ENCODE measurements around the gene IMPA2.

Gene IMPA2

DNA sequence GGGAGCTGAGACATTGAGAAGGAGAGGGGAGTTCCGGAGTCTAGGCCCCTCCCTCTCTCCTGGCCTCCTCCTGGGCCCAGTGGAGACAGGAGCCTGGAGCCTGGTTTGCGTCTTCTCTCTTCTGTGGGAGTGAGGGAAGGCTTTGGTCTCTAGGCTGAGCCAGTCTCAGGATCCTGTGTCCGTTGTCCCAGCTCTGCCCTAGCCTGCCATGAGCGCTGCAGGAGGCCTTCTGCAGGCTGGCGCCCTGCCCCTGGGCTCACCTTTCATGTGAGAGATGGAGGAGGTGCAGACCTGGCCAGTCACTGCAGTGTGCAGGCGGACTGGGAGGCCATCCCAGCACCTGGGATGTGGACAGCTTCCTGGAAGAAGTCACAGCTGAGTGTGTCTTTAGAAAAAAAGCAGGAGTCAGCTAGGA, 8.7 kb downstream of the IMPA2 start:
- H3K4me1 ChIP-seq (ENCODE audit: insufficient read depth, low read length) = no peaks in the 10 kb centered on the region
- no peak for ATAC-seq (ENCODE audit: insufficient read depth, low read depth)

GRCh38 chr18:11990539-11990938, 9.2 kb downstream of the IMPA2 start:
- Histone ChIP-seq H4K20me1 (ENCODE audit: insufficient read depth, low read length) (no peaks in the 10 kb centered on the region; the same call in 1 of the 2 replicates), H3K4me3 (ENCODE audit: low read depth in 1 of 2, low read length in 2 of 2) (no peak overlapping the region), H3K27ac (ENCODE audit: low read length) (no peak overlapping the region), H3K36me3 (ENCODE audit: insufficient read depth, low read length) (no peaks in the 10 kb centered on the region), H2AFZ (ENCODE audit: low read depth, low read length) (no peak overlapping the region), H3K9ac (ENCODE audit: low read depth, low read length) (no peak overlapping the region), H3K27me3 (ENCODE audit: insufficient read depth, low read length, poor library complexity) (no peaks in the 10 kb centered on the region), H3K4me2 (ENCODE audit: insufficient read depth, low read length) (no peak overlapping the region), H3K79me2 (ENCODE audit: insufficient read depth, low read length) (no peaks in the 10 kb centered on the region), H3K4me1 (ENCODE audit: insufficient read depth, low read length) (peaks cover 6% of the 10 kb centered on the region), H3K9me3 (ENCODE audit: insufficient read depth, low read length, severe bottlenecking) (no peaks in the 10 kb centered on the region)
- no peak for DNase-seq
- ATAC-seq (ENCODE audit: insufficient read depth, low read depth) = no peak
- no peak for TF ChIP-seq EZH2 (IDR thresholded peaks at IDR 0.05; ENCODE audit: borderline replicate concordance, low read depth, low read length, severe bottlenecking)
- TF ChIP-seq CTCF (IDR thresholded peaks at IDR 0.05; ENCODE audit: borderline replicate concordance, extremely low read depth, low read length, poor library complexity, severe bottlenecking) = no peak

More for the DNA sequence above, 8.7 kb downstream of the IMPA2 start:
- no peaks in the 10 kb centered on the region for H3K79me2 ChIP-seq (ENCODE audit: insufficient read depth, low read length)
- H3K27ac ChIP-seq (ENCODE audit: low read length) = no peak overlapping the region
- no peak overlapping the region for H3K9ac ChIP-seq (ENCODE audit: low read depth, low read length)
- no peaks in the 10 kb centered on the region for H3K9me3 ChIP-seq (ENCODE audit: insufficient read depth, low read length, severe bottlenecking)
- TF ChIP-seq CTCF (IDR thresholded peaks at IDR 0.05; ENCODE audit: borderline replicate concordance, extremely low read depth, low read length, poor library complexity, severe bottlenecking) = no peak
- TF ChIP-seq EZH2 (IDR thresholded peaks at IDR 0.05; ENCODE audit: borderline replicate concordance, low read depth, low read length, severe bottlenecking) = no peak
- H3K4me2 ChIP-seq (ENCODE audit: insufficient read depth, low read length) = no peak overlapping the region
- no peak overlapping the region for H3K4me3 ChIP-seq (ENCODE audit: low read depth in 1 of 2, low read length in 2 of 2)
- no peak for DNase-seq
- no peaks in the 10 kb centered on the region; the same call in 1 of the 2 replicates for H4K20me1 ChIP-seq (ENCODE audit: insufficient read depth, low read length)
- no peaks in the 10 kb centered on the region for H3K36me3 ChIP-seq (ENCODE audit: insufficient read depth, low read length)
- no peaks in the 10 kb centered on the region for H3K27me3 ChIP-seq (ENCODE audit: insufficient read depth, low read length, poor library complexity)
- H2AFZ ChIP-seq (ENCODE audit: low read depth, low read length) = no peak overlapping the region

- TF ChIP-seq EZH2 (IDR thresholded peaks at IDR 0.05; ENCODE audit: borderline replicate concordance, low read depth, low read length, severe bottlenecking) = no peak
- TF ChIP-seq CTCF (IDR thresholded peaks at IDR 0.05; ENCODE audit: borderline replicate concordance, extremely low read depth, low read length, poor library complexity, severe bottlenecking) = no peak
- H3K9me3 ChIP-seq (ENCODE audit: insufficient read depth, low read length, severe bottlenecking) = no peaks in the 10 kb centered on the region
- ATAC-seq (ENCODE audit: insufficient read depth, low read depth) = no peak
- H3K27me3 ChIP-seq (ENCODE audit: insufficient read depth, low read length, poor library complexity) = no peaks in the 10 kb centered on the region
- H3K79me2 ChIP-seq (ENCODE audit: insufficient read depth, low read length) = no peaks in the 10 kb centered on the region
- H2AFZ ChIP-seq (ENCODE audit: low read depth, low read length) = no peak overlapping the region
- H3K4me1 ChIP-seq (ENCODE audit: insufficient read depth, low read length) = peaks cover 12% of the 10 kb centered on the region
- no peak overlapping the region for H3K27ac ChIP-seq (ENCODE audit: low read length)
- no peak overlapping the region for H3K9ac ChIP-seq (ENCODE audit: low read depth, low read length)
- H3K4me3 ChIP-seq (ENCODE audit: low read depth in 1 of 2, low read length in 2 of 2) = no peak overlapping the region
- DNase-seq = no peak
- no peaks in the 10 kb centered on the region; the same call in 1 of the 2 replicates for H4K20me1 ChIP-seq (ENCODE audit: insufficient read depth, low read length)
- no peaks in the 10 kb centered on the region for H3K36me3 ChIP-seq (ENCODE audit: insufficient read depth, low read length)
- no peak overlapping the region for H3K4me2 ChIP-seq (ENCODE audit: insufficient read depth, low read length)
These were observed 9.9 kb downstream of the IMPA2 start for GRCh38 chr18:11991021-11991795.

Measured in DND-41 (cell line).